Right lobe of liver (tissue), 6 donors: Measurements from ENCODE around the gene ROPN1L. TPM values are rescaled to one million over a fixed set of nuclear protein-coding genes. Genes with fewer than 3 reads are reported as not detected.

Source experiments
- ATAC-seq, 4 donors: fragments of 200-7000 bp; cut with Tn5 transposase; one replicate each; pipeline ENCODE4 v1.9.1; 2020; ENCODE audit warnings: mild to moderate bottlenecking in 4 of 4, moderate library complexity in 4 of 4
- DNase-seq, 3 donors: peaks; one replicate each; pipeline ENCODE4 v3.0.0-alpha.2; 2020
- H3K27ac ChIP-seq, 3 donors: fragments of 200-600 bp; one replicate each; pipeline ENCODE4 v1.8.0; 2022
- H3K27me3 ChIP-seq, 2 donors: fragments of 200-600 bp; one replicate each; pipeline ENCODE4 v1.8.0; 2022
- H3K36me3 ChIP-seq, 4 donors: fragments of 200-600 bp; sonication (generic) in 1 of 4; one replicate each; pipeline versions ENCODE4 v1.5.1 to v1.8.0; 2017 to 2022; ENCODE audit warnings: control low read depth in 1 of 4
- H3K4me1 ChIP-seq, 4 donors: fragments of 200-600 bp; sonication (generic) in 1 of 4; one replicate each; pipeline versions ENCODE4 v1.5.1 to v1.8.0; 2017 to 2022; ENCODE audit warnings: control low read depth in 1 of 4
- H3K4me3 ChIP-seq, 3 donors: fragments of 200-600 bp; one replicate each; pipeline ENCODE4 v1.8.0; 2022
- H3K9me3 ChIP-seq, 4 donors: fragments of 200-600 bp; sonication (generic) in 1 of 4; one replicate each; pipeline versions ENCODE4 v1.5.1 to v1.8.0; 2017 to 2022; ENCODE audit warnings: control low read depth in 1 of 4
- CTCF ChIP-seq, 4 donors: fragments of 200-600 bp in 3 of 4; fragments of 450-650 bp in 1 of 4; IDR thresholded peaks; one replicate each; pipeline versions ENCODE4 v1.5.1 to v1.8.0; 2016 to 2022; ENCODE audit warnings: antibody characterized with exemption in 4 of 4, mild to moderate bottlenecking in 2 of 4
- POLR2A ChIP-seq: fragments of 450-650 bp; IDR thresholded peaks from one replicate; pipeline ENCODE4 v1.6.1; 2017; ENCODE audit warnings: antibody characterized with exemption, mild to moderate bottlenecking
- WGBS: methylation state at CpG from one replicate; pipeline ENCODE4 v1.1.6; 2018; ENCODE audit warnings: low coverage, low lambda C conversion rate; ENCODE audit not compliant: insufficient coverage; ENCODE audit errors: missing lambda C conversion rate; 5-methylcytosine and 5-hydroxymethylcytosine counted together
- intact Hi-C, 2 donors: fragments of 100-400 bp; cut with DNase I; formaldehyde crosslinking; loops; one replicate each; pipeline versions ENCODE4 v1.11.2 to v1.14.1; 2022
- total RNA-seq, 6 experiments: library from RNA; depleted of rRNA in 2 of 6; stranded (reverse); fragments of >200 nt in 2 of 6; fragmentation: NEBNext Ultra II Directional in 3 of 6; extraction: Animal tissue kit (Norgen Biotek cat#: 25700) in 3 of 6; gene quantifications; one replicate each; pipeline versions ENCODE4 v1.1.0 to v1.2.4, GENCODE V29; 2016 to 2023
- donor health status: DM: no; HTN: yes; CAD: no.
- donor health status: DM: no; HTN: no; CAD: no.
- donor health status: DM: no; HTN: no; CAD: no.
- donor health status: DM: no; HTN: yes; CAD: no.
- donor health status: DM: no; HTN: yes; CAD: no.

ROPN1L gene
- total RNA-seq, 6 experiments from 2014 or later = 0.24 to 0.83 (median 0.40) TPM; not detected in 2

DNA sequence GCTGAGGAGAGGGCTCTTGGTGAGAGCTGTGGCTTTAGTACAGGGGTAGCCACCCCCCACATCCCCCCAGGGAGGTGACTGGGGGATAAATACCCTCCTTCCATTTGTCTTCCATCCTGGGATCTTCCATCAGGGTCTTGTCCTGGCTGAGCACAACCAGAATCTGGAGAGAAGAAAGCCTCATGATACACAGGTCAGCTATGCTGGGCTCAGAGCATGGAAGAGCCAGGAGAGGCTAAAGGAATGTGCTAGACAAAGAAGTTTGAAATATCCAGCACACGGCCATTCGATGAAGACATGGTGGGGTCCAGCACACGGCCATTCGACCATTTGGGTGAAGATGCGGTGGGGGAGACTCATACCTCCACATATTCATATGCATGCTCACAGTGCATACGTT, 30.0 kb downstream of the ROPN1L start:
- ATAC-seq = no peak
- intact Hi-C loops = no loop called here
- no peak for DNase-seq
- H3K4me3 ChIP-seq = no peak overlapping the region
- H3K9me3 ChIP-seq = no peaks in the 10 kb centered on the region
- WGBS = 73% methylated on average over 6 of the region's 6 CpGs
- H3K4me1 ChIP-seq = no peaks in the 10 kb centered on the region
- H3K27ac ChIP-seq = no peak overlapping the region
- no peaks in the 10 kb centered on the region for H3K27me3 ChIP-seq
- no peaks in the 10 kb centered on the region for H3K36me3 ChIP-seq
- no peak for TF ChIP-seq POLR2A
- TF ChIP-seq CTCF (IDR thresholded peaks at IDR 0.05) = no peak

DNA sequence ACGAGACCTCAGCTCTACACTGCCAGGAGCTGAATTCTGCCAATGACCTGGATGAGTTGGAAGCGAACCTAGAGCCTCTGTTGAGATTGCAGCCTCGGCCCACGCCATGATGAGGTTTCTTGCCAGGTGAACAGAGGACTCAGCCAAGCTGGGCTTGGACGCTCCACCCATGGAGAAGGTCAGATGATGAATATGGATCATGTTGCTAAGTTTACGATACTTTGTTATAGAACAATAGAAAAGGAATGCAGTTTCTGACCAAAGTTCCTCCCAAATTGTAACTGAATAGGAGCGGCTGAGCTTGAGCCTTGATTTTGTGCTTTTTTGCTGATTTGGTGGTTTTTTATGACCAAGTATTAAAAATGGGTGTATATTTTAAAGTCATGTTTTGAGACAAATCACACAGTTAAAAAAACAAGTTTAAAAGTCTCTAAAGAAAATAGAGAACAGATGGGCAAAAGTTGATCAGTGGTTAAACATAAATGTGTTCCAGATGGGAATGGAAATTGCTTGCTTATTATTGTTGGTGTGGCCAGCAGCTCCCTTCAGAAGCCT, 32.9 kb downstream of the ROPN1L start:
- 51% methylated on average over 7 of the region's 7 CpGs for WGBS
- H3K36me3 ChIP-seq = no peaks in the 10 kb centered on the region
- ATAC-seq (peak in 1 of 4 donors; percentile 44), DNase-seq (peak in 1 of 3 donors; percentile 84)
- TF ChIP-seq POLR2A (no peak), CTCF (IDR thresholded peaks at IDR 0.05) (no peak)
- no peaks in the 10 kb centered on the region for H3K4me1 ChIP-seq
- no peak overlapping the region for H3K4me3 ChIP-seq
- intact Hi-C loops = no loop called here
- H3K27me3 ChIP-seq = no peaks in the 10 kb centered on the region
- H3K9me3 ChIP-seq = no peaks in the 10 kb centered on the region
- H3K27ac ChIP-seq = no peak overlapping the region

- TF ChIP-seq POLR2A (no peak), CTCF (IDR thresholded peaks at IDR 0.05) (no peak)
- DNase-seq = no peak
- Histone ChIP-seq H3K9me3 (no peaks in the 10 kb centered on the region), H3K36me3 (no peaks in the 10 kb centered on the region), H3K4me3 (no peak overlapping the region), H3K27ac (no peak overlapping the region), H3K4me1 (no peaks in the 10 kb centered on the region), H3K27me3 (no peaks in the 10 kb centered on the region)
- intact Hi-C loops = no loop called here
- no peak for ATAC-seq
- WGBS = 79% methylated on average over 11 of the region's 12 CpGs
Observed at GRCh38 chr5:10475931-10476676, 34.4 kb downstream of the ROPN1L start.

DNA sequence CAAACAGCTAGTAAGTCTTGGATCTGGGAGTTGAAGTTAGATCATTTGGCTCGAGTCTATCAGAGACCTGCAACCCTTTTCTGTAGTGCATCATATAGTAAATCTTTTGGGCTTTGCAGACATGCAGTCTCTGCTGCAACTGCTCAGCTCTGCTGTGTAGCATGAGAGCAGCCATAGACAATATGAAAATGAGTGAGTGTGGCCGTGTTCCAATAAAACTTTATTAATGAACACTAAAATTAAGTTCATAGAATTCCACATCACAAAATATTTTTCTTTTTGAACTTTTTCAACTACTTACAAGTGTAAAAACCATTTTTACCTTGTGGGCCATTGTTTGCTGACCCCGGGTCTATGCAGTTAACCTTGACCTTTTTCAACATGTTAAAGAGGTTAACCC, 35.2 kb downstream of the ROPN1L start:
- ATAC-seq = no peak
- H3K4me1 ChIP-seq = no peaks in the 10 kb centered on the region
- H3K27me3 ChIP-seq = no peaks in the 10 kb centered on the region
- WGBS = 53% methylated on average over 3 of the region's 3 CpGs
- no peak for DNase-seq
- H3K27ac ChIP-seq = no peak overlapping the region
- no peaks in the 10 kb centered on the region for H3K9me3 ChIP-seq
- no peaks in the 10 kb centered on the region for H3K36me3 ChIP-seq
- intact Hi-C loops = no loop called here
- TF ChIP-seq POLR2A (no peak), CTCF (IDR thresholded peaks at IDR 0.05) (no peak)
- no peak overlapping the region for H3K4me3 ChIP-seq
